ENCODE measurements around the gene FCAMR.
"Not testable (repeated sequence)": the region's sequence is repeated elsewhere in the genome, so short reads cannot be mapped to it uniquely, and the experiment has no call there.

Gene FCAMR

DNA sequence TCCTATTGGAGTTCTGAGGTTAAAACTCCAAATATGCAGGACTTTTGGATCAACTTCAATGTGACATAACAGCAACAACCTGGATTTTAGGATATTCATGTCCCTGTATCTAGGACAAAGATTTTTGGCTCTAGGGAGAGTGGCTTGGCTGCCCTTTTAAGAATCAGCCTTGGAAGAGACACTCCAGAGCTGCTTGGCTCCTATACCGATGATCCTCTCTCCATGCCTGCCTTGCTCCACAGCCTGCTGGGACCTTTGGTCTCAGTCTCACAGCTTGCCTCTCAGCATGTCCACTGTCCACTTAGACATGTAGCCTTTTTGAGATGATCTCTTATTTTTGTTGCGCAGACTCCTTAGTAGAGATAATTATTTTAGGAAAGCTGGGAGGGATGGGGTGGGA lies 44.0 kb downstream of the FCAMR start:
- DNase-seq: no peak

DNA sequence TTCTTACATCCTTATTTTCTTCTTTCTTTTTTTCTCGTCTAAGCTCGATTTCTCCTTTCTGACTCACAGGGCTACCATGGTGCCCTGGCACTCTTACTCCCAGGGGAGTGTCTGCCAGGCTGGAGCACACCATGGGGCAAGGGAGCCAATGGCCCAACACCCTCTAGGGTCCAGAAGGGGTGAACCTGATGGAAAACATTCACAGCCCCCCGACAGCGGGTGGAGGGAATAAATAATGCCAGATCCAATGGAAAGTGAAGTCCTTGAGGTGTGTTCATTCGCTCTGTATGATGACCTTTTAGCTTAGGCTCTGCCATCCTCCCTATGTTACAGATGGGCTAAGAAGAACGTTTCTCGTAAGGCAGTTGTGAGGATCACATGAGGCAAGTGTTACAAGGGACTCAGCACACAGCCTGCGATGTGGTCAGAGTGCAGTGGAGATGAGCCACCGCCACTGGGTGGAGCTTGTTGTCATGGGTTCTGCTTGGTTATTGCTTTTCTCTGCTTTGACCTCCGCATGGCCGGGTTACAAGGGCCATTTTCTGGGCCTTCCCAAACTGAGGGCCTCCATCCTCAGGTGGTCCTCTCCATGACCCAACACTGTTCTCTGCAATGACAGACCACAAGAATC lies 45.0 kb downstream of the FCAMR start:
- peak; percentile 73 for DNase-seq

DNA sequence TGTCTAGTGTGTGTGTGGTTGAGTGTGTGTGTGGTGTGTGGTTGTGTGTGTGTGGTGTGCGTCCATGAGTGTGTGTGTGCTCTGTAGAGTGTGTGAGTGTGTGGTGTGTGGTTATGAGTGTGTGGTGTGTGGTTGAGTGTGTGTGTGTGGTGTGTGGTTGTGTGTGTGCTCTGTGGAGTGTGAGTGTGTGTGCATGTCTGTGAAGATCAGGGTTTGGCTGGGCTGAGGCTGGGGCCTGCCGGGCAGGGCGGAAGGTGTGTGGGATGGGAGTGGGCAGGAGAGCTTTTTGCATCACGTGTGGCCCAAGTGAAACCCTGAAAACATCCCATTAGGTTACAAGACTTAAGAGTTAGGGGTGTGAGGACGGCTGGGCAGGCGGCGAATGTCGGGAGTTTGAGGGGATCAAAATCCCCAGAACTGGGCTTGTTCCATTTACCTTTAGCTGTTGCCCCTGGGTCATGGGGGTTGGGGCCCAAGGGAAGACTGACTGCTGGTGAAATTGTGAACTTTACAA lies 45.6 kb downstream of the FCAMR start:
- peak; percentile 7 for DNase-seq

DNA sequence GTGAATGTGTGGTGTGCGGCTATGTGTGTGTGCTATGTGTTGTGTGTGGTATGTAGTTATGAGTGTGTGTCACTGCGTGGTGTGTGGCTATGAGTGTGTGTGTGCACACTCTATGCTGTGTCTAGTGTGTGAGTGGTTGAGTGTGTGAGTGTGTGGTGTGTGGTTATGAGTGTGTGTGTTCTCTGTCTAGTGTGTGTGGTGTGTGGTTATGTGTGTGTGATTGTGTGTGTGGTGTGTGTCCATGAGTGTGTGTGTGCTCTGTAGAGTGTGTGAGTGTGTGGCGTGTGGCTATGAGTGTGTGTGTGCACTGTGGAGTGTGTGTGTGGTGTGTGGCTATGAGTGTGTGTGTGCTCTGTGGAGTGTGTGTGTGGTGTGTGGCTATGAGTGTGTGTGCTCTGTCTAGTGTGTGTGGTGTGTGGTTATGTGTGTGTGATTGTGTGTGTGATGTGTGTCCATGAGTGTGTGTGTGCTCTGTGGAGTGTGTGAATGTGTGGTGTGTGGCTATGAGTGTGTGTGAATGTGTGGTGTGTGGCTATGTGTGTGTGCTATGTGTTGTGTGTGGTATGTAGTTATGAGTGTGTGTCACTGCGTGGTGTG lies 46.2 kb downstream of the FCAMR start:
- DNase-seq: not testable (repeated sequence)

DNA sequence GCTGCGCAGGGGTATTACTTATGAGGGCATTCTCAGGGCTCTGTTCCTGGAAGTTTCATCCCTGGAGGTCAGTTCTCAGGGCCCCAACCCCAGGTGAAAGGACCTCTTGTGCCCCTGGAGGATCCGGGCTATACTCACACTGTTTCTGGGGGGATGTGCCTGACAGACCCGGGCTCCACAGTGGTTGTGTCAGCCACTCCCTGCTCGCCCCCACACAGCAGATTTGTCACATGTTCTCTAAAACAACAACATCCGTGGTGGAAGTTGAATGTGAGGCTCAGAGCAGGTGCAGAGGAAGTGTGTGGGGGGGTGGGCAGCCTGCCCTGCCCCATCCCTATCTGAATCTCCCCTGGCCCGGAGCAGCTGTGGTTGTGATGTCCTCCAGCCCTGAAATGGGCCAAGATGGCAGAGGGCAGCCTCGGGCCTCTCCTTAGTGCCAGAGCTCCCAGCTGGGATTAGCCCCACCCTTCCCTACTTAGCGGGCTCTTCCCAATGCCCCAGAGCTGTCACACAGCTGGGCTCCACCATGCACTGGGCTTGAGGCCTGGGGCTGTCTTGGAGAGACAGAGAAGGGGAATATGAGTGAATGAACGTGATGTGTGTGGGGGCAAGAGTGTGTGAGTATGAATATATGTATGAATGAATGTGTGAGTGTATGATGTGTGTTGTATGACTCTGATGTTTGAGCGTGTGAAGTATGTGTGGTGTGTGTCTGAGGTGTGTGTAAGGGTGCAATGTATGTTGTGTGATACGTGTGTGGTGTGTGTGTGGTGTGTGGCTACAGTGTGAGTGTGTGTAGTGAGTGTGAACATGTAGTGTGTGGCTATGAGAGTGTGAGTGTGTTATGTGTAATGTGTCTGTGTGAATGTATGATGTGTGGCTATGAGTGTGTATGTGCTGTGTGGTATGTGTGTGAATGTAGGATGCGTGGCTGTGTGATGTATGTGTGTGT lies 47.0 kb downstream of the FCAMR start:
- DNase-seq: peak; percentile 87

DNA sequence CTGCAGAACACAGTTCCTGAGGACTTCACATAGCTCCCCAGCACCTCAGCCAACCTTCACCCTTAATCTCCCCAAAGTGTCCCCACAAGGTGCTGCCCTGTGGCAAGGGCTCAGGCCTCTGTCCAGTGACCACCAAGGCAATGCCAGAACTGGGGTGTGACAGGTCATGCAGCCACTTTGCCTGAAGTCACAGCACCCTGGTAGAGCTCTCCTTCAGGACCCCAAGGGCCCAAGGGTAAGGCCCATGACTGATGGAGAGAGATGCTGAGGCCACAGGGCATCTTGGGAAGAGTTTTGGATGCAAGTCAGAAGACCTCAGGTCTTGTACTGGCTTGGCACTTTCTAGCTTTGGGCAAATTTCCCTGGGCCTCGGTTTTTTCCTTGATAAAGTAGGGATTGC lies 47.7 kb downstream of the FCAMR start:
- DNase-seq: no peak

DNA sequence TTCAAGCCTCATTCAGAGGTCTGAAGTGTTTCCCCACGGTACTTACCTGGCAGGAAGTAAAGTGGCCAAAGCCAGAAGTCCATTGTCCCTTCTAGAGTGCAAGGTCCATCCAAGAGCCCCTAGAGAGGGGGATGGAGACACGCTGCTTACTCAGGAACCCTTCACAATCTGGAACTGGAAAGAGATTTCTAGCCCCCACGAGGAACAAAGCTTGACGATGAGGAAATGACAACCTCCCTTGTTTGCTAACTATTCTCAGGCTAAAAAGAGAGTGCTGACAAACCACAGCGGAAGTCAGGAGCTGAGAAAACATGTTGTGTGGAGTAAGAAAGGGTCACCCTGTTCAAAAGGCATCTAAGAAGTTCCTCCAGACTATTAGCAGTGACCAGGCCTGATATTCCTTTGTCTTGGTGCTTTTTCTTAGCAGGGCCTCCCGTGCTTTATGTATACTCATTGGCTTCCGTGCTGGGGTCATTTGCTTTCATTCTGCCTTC lies 48.4 kb downstream of the FCAMR start, which contains the start of gene FCMR:
Gene FCMR, minus strand, starts transcription at position 170 of the 494 bp plus-strand sequence. Its CDS starts 87 bp downstream, at position 83.
- DNase-seq: peak; percentile 82

DNA sequence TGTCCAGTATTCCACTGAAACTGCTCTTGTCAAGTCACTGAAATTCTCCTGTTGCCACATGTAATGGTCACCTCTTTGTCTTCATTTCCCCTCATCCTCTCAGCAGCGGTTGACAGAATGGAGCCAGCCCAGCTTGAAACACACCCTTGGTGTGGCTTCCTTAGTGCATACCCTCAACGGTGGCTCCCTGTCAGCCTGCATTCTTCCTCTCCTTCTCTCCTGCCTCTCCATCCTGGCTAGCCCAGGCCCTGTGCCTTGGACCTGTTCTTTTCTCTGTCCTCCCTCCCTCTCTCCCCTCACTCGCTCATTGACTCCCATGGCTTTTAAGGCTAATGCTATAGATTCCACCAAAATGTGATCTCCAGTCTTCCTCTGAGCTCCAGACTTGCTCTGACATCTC lies 52.2 kb downstream of the FCAMR start:
- DNase-seq: no peak

DNA sequence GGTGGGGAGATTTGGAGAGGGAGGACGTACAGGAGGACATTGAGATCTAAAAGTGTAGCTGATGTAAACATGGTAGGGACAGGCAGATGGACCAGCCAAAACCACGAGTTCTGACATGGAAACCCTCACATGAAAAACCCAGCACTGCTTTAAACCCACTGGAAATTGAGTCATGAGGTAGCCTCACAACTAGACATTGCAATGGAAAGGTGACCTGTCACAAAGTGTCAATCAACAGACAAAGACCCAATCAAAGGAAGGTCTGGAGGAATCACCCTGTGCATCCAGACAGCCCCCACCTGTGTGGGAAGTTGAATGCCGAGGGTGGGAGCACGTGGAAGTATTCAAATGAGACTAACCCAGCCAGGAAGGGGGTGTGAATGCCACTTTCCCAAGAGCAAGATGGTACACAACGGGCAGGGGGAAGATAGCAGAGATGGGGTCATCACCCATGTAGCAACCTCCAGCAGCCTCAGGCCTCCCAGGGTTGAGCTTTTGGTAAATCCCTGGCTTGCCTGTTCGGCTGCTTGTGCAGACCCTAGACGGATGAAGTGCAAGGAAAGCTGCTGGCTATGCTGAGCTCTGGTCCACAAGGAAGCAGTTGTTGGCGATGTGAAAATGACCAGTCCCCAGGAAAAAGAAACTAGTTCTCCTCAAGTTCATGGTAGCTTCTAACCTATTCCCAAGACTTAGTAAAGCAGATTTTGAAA lies 54.1 kb downstream of the FCAMR start:
- no peak for DNase-seq

DNA sequence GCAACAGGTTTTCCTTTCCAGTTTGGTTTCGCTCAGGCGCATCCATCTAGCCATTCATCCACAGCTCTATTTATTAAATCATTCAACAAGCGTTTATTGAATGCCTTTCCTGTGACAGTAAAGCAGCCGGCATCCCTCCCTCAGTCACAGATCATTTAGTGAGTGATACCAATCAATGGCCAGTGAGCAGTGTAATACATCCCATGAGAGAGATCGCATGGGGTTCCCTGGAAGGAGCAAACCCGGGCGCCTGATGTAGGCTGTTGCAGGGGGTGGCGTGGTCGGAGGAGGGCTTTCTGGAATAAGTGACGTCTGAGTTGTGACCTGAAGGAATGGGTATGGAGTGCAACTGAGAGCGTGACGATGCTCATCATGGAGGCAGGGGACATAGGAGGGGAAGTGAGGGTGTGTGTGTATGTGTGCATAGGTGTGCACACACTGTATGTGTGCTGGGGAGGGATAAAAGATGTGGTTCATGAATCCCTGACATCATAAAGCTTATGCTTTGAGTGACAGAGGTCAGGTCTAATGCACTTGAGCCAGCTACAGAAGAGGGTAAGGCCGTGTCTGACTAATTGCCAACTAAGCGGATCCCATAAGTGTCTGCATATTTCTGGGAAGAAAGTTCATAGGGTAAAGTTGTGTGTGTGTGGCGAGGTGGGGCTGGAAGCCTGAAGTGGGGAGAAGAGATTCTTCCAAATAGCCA lies 55.1 kb downstream of the FCAMR start:
- DNase-seq: no peak

DNA sequence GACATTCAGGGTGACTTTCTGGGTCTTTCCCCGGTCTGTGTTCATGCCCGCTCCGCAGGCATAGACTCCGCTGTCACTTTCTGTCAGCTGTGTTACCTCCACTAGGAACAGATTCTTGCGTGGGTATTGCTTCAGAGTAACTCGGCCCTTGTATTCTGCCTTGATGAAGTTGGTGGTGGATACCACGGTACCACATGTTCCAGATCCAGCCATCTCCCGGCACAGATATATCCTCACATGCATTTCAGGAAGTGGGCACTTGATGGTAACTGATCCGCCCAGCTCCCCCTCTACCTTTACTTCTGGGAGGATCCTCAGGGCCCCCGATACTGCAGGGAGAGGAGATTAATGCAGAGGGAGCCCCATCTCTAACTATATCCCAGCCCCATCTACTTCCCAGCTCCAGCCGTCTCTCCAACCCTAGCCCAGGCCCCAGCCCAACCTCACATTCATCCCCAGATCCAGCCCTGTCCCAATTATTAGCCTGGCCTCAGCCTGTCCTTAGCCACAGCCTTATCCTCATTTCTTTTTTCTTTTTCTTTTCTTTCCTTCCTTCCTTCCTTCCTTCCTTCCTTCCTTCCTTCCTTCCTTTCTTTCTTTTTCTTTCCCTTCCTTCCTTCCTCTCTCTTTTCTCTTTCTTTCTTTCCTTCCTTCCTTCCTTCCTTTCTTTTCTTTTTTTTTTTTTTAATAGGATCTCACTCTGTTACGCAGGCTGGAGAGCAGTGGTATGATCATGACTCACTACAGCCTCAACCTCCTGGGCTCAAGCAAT lies 56.3 kb downstream of the FCAMR start:
- no peak for DNase-seq

DNA sequence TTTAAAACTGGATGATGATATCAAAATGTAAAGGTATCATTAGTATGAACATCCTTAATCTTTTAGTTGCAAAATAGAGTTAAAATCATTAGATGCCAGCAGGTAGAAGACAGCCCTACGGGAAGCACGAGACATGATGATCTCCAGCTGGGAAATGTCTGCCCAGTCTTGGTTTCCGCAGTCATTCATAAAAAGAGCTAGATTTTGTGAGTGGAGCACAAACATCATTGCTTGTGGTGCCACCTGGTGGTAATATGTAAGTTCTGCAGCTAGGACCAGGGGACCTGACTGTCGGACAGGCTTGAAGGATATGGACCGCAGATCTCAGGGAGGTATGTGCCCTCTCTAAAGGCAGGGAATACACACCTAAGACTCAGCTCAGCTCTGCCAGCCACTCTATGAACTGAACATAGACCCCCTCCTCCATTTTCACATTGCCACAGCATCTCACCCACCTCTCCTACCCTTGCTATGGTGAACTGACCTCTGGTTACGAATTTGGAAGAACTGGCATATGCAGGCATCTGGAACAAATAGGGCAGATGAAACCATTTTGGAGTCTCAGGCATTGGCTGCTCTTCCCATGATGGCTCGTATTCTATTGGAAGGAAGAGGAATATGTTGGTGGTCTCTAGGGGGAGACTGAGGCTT lies 57.7 kb downstream of the FCAMR start:
- peak; percentile 85 for DNase-seq

DNA sequence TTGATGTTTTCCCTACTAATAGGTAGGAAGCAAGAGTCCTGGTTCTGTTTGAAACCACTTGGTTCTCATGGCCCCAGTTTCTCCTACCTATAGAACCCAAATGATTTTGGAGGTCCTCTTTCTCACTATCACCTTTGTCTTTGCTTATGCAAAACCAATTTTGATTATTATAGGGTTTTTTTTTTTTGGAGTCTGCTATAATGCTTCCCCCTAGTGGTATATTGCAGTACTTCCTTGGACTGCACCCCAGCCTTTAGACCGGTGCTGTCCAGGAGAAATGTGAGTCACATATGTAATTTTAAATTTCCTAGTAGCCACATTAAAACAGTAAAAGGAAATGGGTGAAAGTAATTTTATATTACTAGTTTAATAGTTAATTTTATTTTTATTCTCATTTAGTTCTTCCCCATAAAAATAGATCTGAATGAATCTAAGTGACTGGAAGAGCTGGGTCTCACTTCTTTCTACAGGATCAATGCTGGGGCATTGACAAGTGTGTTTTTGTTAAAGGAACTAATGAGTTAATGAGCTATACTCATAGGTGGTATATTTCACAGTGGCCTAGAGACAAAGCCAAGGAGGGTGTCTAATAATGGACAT lies 59.1 kb downstream of the FCAMR start:
- DNase-seq: peak; percentile 64

DNA sequence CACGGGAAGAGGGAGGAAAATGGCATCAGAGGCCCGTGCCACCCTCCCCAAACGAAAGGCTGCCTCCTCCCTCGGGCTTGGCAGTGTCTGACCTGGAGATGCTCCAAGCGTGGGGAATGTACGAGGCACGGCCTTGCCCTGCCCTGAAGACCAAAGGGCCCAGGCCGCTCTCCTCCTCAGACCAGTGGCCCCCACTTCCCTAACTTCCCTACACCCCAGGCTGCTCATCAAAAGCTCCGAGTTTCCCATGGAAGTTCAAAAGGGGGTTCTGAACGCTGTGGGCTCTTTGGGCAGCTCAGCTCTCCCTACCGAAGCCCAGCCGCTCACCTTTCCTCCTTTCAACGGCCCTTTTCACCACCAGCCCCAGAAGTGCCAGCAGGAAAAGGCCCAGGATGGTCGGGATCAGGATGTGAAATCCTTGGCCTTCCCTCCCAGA lies 60.4 kb downstream of the FCAMR start:
- DNase-seq: no peak

DNA sequence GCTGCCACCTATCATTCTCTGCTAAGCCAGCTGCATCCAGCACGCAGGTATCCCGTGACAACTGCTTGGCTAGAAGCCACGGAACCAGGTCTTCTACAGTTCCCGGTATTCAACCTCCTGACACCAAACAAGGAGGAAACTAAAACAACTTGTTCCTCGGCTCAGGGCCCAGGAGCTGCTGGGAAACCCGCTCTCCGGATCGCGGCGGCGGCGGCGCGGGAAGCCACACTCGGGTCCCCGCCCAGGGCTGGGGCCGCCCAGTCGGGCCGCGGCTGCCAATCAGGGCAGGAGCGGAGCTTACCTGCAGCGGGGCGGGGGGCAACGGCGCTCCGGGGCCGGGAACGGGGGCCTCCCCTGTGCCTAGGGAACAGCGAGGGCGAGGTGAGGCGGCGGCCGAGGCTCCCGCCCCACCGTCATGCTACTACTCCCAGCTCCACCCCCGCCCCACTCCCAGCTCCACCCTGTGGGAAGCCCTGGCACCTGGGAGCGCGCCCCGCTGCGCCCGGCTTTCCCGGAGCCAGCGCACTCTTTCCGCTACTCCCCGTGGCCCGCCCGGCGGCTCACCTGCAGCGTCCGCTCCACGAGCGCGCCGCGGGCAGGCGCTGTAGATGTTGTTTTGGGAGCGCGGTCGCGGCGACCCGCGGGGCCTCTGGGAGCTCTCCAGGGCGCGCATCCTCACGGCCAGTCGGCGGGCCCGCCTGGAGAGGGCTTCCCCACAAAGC lies 60.9 kb downstream of the FCAMR start:
- DNase-seq: peak; percentile 56

DNA sequence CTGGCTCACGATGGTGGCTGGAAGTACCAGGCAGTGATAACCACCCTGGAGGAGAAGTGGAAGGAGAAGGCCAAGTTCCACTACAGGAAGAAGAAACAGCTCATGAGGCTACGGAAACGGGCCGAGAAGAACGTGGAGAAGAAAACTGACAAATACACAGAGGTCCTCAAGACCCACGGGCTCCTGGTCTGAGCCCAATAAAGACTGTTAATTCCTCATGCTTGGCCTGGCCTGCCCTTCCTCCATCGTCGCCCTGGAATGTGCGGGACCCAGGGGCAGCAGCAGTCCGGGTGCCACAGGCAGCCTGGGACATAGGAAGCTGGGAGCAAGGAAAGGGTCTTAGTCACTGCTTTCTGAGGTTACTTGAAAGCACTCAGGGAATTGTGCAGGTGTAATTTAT lies 62.2 kb downstream of the FCAMR start:
- no peak for DNase-seq

Data from RPMI8226 (cell line).